SU-DHL-6 (cell line): ENCODE results near the gene GUCA2B.

Experiments used
- H2AFZ ChIP-seq: fragments of 200-600 bp; sonication (generic); 2 replicates; pipeline ENCODE4 v1.6.1; 2014; ENCODE audit warnings: low read depth, mild to moderate bottlenecking, moderate library complexity, mixed read lengths, antibody characterized with exemption, low read length; ENCODE audit not compliant: severe bottlenecking
- H3F3A ChIP-seq: fragments of 200-600 bp; shearing (Covaris generic); 2 replicates; pipeline ENCODE4 v1.6.0; 2016; ENCODE audit warnings: antibody characterized with exemption, mild to moderate bottlenecking; ENCODE audit not compliant: insufficient read depth
- H3K27ac ChIP-seq: fragments of 200-600 bp; sonication (generic); 2 replicates; pipeline ENCODE4 v1.5.1; 2016; ENCODE audit warnings: low read depth, mild to moderate bottlenecking, low read length, moderate library complexity, mixed read lengths
- H3K27me3 ChIP-seq: fragments of 200-600 bp; sonication (generic), shearing (Covaris generic); 2 replicates; pipeline ENCODE4 v1.6.0; 2014; ENCODE audit warnings: mild to moderate bottlenecking, low read length
- H3K36me3 ChIP-seq: fragments of 200-600 bp; sonication (generic); 2 replicates; pipeline ENCODE4 v1.6.1; 2014; ENCODE audit warnings: mild to moderate bottlenecking, low read length, mixed read lengths
- H3K4me2 ChIP-seq: fragments of 300-600, 200-600 bp; shearing (Covaris generic), sonication (generic); 2 replicates; pipeline ENCODE4 v1.6.0; 2014; ENCODE audit warnings: low read length, low read depth, mild to moderate bottlenecking; ENCODE audit not compliant: poor library complexity, severe bottlenecking
- H3K4me3 ChIP-seq: fragments of 200-600 bp; sonication (generic); 2 replicates; pipeline ENCODE4 v1.5.1; 2014; ENCODE audit warnings: antibody characterized with exemption, low read length, mild to moderate bottlenecking, mixed read lengths; ENCODE audit not compliant: insufficient read depth, poor library complexity, severe bottlenecking
- H3K79me2 ChIP-seq: fragments of 200-600 bp; sonication (generic); 2 replicates; pipeline ENCODE4 v1.6.1; 2014; ENCODE audit warnings: mild to moderate bottlenecking, low read length, moderate library complexity; ENCODE audit not compliant: insufficient read depth
- H3K9ac ChIP-seq: fragments of 200-600 bp; sonication (generic); 2 replicates; pipeline ENCODE4 v1.7.0; 2014; ENCODE audit warnings: mild to moderate bottlenecking, low read length
- H3K9me2 ChIP-seq: fragments of 200-600 bp; sonication (generic); replicated peaks from 2 replicates; pipeline ENCODE4 v1.6.1; 2014; ENCODE audit warnings: low read length; ENCODE audit not compliant: insufficient read depth
- H3K9me3 ChIP-seq: fragments of 200-600 bp; sonication (generic); 2 replicates; pipeline ENCODE4 v1.6.1; 2014; ENCODE audit warnings: low read length, mixed read lengths; ENCODE audit not compliant: insufficient read depth
- H4K20me1 ChIP-seq: fragments of 200-600 bp; sonication (generic); 2 replicates; pipeline ENCODE4 v1.6.1; 2014; ENCODE audit warnings: low read depth, mild to moderate bottlenecking, antibody characterized with exemption, low read length, moderate library complexity, mixed read lengths
- EZH2phosphoT487 ChIP-seq: fragments of 200-600 bp; sonication (generic), shearing (Covaris generic); conservative IDR thresholded peaks from 2 replicates; pipeline ENCODE4 v1.6.1; 2018; ENCODE audit warnings: mild to moderate bottlenecking, antibody characterized with exemption, low read length, moderate library complexity, mixed read lengths
- TF ChIP-seq, protein P1 (sequence below): fragments of 200-600 bp; sonication (generic); IDR thresholded peaks from one replicate; pipeline ENCODE4 v1.5.1; 2017; ENCODE audit warnings: antibody characterized with exemption, mild to moderate bottlenecking, low read length, moderate library complexity; ENCODE audit not compliant: insufficient read depth, poor library complexity, severe bottlenecking

The GUCA2B gene

GRCh38 chr1:42122408-42122807 lies 30.8 kb upstream of the GUCA2B start:
- Histone ChIP-seq H3K9me2 (no peaks in the 10 kb centered on the region), H3K9me3 (peaks cover 3% of the 10 kb centered on the region; the same call in 1 of the 2 replicates), H3K36me3 (no peaks in the 10 kb centered on the region), H3K9ac (no peak overlapping the region), H4K20me1 (no peaks in the 10 kb centered on the region), H3K27me3 (no peaks in the 10 kb centered on the region), H3F3A (no peaks in the 10 kb centered on the region), H3K4me3 (no peak overlapping the region), H3K4me2 (no peak overlapping the region), H3K79me2 (no peaks in the 10 kb centered on the region), H3K27ac (no peak overlapping the region), H2AFZ (no peak overlapping the region)
- TF ChIP-seq EZH2phosphoT487: no peak
- TF ChIP-seq, protein P1, sequence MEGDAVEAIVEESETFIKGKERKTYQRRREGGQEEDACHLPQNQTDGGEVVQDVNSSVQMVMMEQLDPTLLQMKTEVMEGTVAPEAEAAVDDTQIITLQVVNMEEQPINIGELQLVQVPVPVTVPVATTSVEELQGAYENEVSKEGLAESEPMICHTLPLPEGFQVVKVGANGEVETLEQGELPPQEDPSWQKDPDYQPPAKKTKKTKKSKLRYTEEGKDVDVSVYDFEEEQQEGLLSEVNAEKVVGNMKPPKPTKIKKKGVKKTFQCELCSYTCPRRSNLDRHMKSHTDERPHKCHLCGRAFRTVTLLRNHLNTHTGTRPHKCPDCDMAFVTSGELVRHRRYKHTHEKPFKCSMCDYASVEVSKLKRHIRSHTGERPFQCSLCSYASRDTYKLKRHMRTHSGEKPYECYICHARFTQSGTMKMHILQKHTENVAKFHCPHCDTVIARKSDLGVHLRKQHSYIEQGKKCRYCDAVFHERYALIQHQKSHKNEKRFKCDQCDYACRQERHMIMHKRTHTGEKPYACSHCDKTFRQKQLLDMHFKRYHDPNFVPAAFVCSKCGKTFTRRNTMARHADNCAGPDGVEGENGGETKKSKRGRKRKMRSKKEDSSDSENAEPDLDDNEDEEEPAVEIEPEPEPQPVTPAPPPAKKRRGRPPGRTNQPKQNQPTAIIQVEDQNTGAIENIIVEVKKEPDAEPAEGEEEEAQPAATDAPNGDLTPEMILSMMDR: no peak

DNA sequence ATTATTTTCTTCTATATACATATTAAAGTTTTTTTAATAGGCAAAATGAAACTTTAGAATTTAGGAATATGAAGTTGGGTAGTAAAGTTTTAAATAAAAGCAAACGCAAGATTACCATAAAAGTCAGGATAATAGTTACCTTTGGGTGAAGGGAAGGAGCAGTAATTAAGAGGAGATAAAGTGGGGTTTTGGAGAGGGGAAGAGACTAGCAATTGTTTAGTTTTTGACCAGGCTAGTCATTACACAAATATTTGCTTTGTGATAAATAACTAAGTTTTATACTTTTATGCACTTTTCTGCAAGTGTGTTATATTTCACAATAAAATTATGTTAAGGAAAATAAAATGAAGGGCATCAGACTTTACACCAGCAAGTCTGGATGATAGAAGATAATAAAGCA lies 27.7 kb upstream of the GUCA2B start:
- TF ChIP-seq, protein P1: no peak
- TF ChIP-seq EZH2phosphoT487: no peak
- no peaks in the 10 kb centered on the region for H3F3A ChIP-seq
- no peaks in the 10 kb centered on the region for H4K20me1 ChIP-seq
- no peak overlapping the region for H2AFZ ChIP-seq
- no peak overlapping the region for H3K4me2 ChIP-seq
- no peak overlapping the region for H3K4me3 ChIP-seq
- no peak overlapping the region for H3K27ac ChIP-seq
- no peaks in the 10 kb centered on the region for H3K79me2 ChIP-seq
- H3K9me3 ChIP-seq: peaks cover 3% of the 10 kb centered on the region; the same call in 1 of the 2 replicates
- H3K9ac ChIP-seq: no peak overlapping the region
- H3K36me3 ChIP-seq: no peaks in the 10 kb centered on the region
- no peaks in the 10 kb centered on the region for H3K27me3 ChIP-seq
- no peaks in the 10 kb centered on the region for H3K9me2 ChIP-seq

GRCh38 chr1:42127767-42128166 lies 25.4 kb upstream of the GUCA2B start:
- Histone ChIP-seq H3F3A (no peaks in the 10 kb centered on the region), H3K9me2 (no peaks in the 10 kb centered on the region), H3K79me2 (no peaks in the 10 kb centered on the region), H4K20me1 (no peaks in the 10 kb centered on the region), H3K4me2 (no peak overlapping the region), H3K27ac (no peak overlapping the region), H3K9me3 (no peaks in the 10 kb centered on the region), H3K36me3 (no peaks in the 10 kb centered on the region), H3K4me3 (no peak overlapping the region), H2AFZ (no peak overlapping the region), H3K9ac (no peak overlapping the region), H3K27me3 (no peaks in the 10 kb centered on the region)
- TF ChIP-seq EZH2phosphoT487: no peak

DNA sequence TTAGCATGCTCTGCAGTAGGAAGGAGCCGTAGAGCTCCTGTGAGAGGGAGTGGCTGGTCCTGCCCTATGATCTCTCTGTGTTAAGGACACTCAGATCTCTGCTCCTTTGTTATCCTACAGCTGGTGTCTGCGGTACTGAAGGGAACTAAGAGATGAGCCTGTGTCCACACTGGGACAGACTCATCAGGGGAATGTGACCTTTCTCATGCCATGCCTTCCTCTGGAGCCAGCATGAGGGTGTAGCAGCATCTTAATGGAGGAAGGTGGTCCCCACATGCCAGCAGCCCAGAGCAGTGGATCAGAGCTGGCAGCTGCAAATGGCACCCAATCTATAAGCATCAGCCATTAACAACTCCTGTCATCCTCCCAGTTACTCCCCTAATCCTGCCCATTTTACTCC lies 24.7 kb upstream of the GUCA2B start:
- no peak overlapping the region for H2AFZ ChIP-seq
- no peak overlapping the region for H3K4me2 ChIP-seq
- no peaks in the 10 kb centered on the region for H3K79me2 ChIP-seq
- no peaks in the 10 kb centered on the region for H3K9me3 ChIP-seq
- no peaks in the 10 kb centered on the region for H3F3A ChIP-seq
- TF ChIP-seq, protein P1: no peak
- TF ChIP-seq EZH2phosphoT487: no peak
- H3K9ac ChIP-seq: no peak overlapping the region
- no peak overlapping the region for H3K4me3 ChIP-seq
- no peaks in the 10 kb centered on the region for H3K9me2 ChIP-seq
- no peak overlapping the region for H3K27ac ChIP-seq
- no peaks in the 10 kb centered on the region for H3K36me3 ChIP-seq
- no peaks in the 10 kb centered on the region for H4K20me1 ChIP-seq
- H3K27me3 ChIP-seq: no peaks in the 10 kb centered on the region
